ENCODE measurements around the gene WFS1.

DNA sequence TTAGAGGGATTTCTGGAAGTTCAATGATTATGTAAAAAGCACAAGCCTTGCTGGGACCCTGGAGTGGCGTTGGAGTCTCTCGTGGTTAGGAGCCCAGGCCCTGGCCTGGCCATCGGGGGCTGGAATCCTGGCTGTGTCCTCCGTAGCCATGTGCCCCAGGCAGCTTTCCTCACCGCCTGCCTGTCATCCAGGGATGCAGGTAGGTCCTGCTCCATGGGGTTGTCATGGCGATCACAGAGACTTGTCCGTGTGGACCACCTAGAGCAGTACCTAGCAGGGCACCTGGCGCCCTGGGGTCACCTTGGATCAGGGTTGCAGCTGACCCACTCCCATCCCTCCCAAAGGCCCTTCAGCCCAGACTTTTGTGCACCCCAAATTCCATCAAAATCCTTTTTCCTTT, 30.2 kb upstream of the WFS1 start:
- TF ChIP-seq, protein P1, sequence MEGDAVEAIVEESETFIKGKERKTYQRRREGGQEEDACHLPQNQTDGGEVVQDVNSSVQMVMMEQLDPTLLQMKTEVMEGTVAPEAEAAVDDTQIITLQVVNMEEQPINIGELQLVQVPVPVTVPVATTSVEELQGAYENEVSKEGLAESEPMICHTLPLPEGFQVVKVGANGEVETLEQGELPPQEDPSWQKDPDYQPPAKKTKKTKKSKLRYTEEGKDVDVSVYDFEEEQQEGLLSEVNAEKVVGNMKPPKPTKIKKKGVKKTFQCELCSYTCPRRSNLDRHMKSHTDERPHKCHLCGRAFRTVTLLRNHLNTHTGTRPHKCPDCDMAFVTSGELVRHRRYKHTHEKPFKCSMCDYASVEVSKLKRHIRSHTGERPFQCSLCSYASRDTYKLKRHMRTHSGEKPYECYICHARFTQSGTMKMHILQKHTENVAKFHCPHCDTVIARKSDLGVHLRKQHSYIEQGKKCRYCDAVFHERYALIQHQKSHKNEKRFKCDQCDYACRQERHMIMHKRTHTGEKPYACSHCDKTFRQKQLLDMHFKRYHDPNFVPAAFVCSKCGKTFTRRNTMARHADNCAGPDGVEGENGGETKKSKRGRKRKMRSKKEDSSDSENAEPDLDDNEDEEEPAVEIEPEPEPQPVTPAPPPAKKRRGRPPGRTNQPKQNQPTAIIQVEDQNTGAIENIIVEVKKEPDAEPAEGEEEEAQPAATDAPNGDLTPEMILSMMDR (IDR thresholded peaks at IDR 0.05): no peak
- no peak for TF ChIP-seq EP300 (IDR thresholded peaks at IDR 0.05; ENCODE audit: borderline replicate concordance in 1 of 2, low read depth in 1 of 2, low read length in 1 of 2)
